SK-N-SH treated with all-trans-retinoic acid at 6 μM for 48 hours (cell line): ENCODE measurements around the gene PALD1.
"Not testable (repeated sequence)": the region's sequence is repeated elsewhere in the genome, so short reads cannot be mapped to it uniquely, and the experiment has no call there.

Experiments
- ATAC-seq: fragments of 200-7000 bp; cut with Tn5 transposase; 3 replicates; pipeline ENCODE4 v1.9.1; 2020; ENCODE audit warnings: mild to moderate bottlenecking, moderate library complexity
- ARNTL ChIP-seq: fragments of 450-650 bp; formaldehyde crosslinking; IDR thresholded peaks from 2 replicates; pipeline ENCODE4 v1.5.0; 2020; ENCODE audit warnings: low read depth, mild to moderate bottlenecking, moderate library complexity, borderline replicate concordance
- BACH2 ChIP-seq: fragments of 250-450 bp; sonication (Bioruptor Pico); IDR thresholded peaks from 2 replicates; pipeline ENCODE4 v1.9.0; 2021; ENCODE audit warnings: mild to moderate bottlenecking, borderline replicate concordance
- CSDC2 ChIP-seq: fragments of 250-450 bp; sonication (Bioruptor Pico); IDR thresholded peaks from 2 replicates; pipeline ENCODE4 v1.5.0; 2020; ENCODE audit warnings: mild to moderate bottlenecking, moderate library complexity
- ESRRG ChIP-seq: fragments of 250-450 bp; sonication (Bioruptor Pico); IDR thresholded peaks from 2 replicates; pipeline ENCODE4 v1.6.1; 2021; ENCODE audit warnings: mild to moderate bottlenecking
- GLIS3 ChIP-seq: fragments of 250-450 bp; sonication (Bioruptor Pico); IDR thresholded peaks from 2 replicates; pipeline ENCODE4 v1.5.0; 2020; ENCODE audit warnings: mild to moderate bottlenecking, moderate library complexity
- ISL1 ChIP-seq: fragments of 250-450 bp; sonication (Bioruptor Pico); IDR thresholded peaks from 2 replicates; pipeline ENCODE4 v2.1.2; 2022; ENCODE audit warnings: mild to moderate bottlenecking, moderate library complexity
- POU6F1 ChIP-seq: fragments of 250-450 bp; sonication (Bioruptor Pico); IDR thresholded peaks from 2 replicates; pipeline ENCODE4 v1.8.0; 2021; ENCODE audit warnings: low read depth, mild to moderate bottlenecking, moderate library complexity, borderline replicate concordance
- TCF4 ChIP-seq: fragments of 250-450 bp; sonication (Bioruptor Pico); IDR thresholded peaks from 2 replicates; pipeline ENCODE4 v1.8.0; 2021; ENCODE audit warnings: mild to moderate bottlenecking, moderate library complexity, borderline replicate concordance
- ZC3H10 ChIP-seq: fragments of 250-450 bp; sonication (Bioruptor Pico); IDR thresholded peaks from 2 replicates; pipeline ENCODE4 v1.5.1; 2021; ENCODE audit warnings: mild to moderate bottlenecking, moderate library complexity
- ZFP3 ChIP-seq: fragments of 250-450 bp; sonication (Bioruptor Pico); IDR thresholded peaks from 2 replicates; pipeline ENCODE4 v1.5.0; 2020; ENCODE audit warnings: mild to moderate bottlenecking, moderate library complexity
- ZNF565 ChIP-seq: fragments of 450-650 bp; formaldehyde crosslinking; conservative IDR thresholded peaks from 2 replicates; pipeline ENCODE4 v1.5.0; 2020; ENCODE audit warnings: low read depth, mild to moderate bottlenecking, moderate library complexity
- ZNF70 ChIP-seq: fragments of 450-650 bp; formaldehyde crosslinking; IDR thresholded peaks from 2 replicates; pipeline ENCODE4 v1.5.0; 2020; ENCODE audit warnings: mild to moderate bottlenecking, moderate library complexity
- ZNF8 ChIP-seq: fragments of 450-650 bp; formaldehyde crosslinking; IDR thresholded peaks from 2 replicates; pipeline ENCODE4 v1.5.0; 2020; ENCODE audit warnings: mild to moderate bottlenecking, moderate library complexity
- TF ChIP-seq, protein P1 (sequence below): fragments of 250-450 bp; sonication (Bioruptor Pico); IDR thresholded peaks from 2 replicates; pipeline ENCODE4 v1.5.1; 2021; ENCODE audit warnings: mild to moderate bottlenecking, moderate library complexity
- TF ChIP-seq, protein P2 (sequence below): fragments of 250-450 bp; sonication (Bioruptor Pico); IDR thresholded peaks from 2 replicates; pipeline ENCODE4 v1.5.1; 2020; ENCODE audit warnings: low read depth, mild to moderate bottlenecking, moderate library complexity

Gene PALD1

GRCh38 chr10:70480239-70480861 lies 1.8 kb downstream of the PALD1 start:
- no peak for TF ChIP-seq ZC3H10 (CRISPR knock-in tag)
- no peak for TF ChIP-seq POU6F1 (CRISPR knock-in tag)
- no peak for TF ChIP-seq ARNTL
- TF ChIP-seq, protein P1, sequence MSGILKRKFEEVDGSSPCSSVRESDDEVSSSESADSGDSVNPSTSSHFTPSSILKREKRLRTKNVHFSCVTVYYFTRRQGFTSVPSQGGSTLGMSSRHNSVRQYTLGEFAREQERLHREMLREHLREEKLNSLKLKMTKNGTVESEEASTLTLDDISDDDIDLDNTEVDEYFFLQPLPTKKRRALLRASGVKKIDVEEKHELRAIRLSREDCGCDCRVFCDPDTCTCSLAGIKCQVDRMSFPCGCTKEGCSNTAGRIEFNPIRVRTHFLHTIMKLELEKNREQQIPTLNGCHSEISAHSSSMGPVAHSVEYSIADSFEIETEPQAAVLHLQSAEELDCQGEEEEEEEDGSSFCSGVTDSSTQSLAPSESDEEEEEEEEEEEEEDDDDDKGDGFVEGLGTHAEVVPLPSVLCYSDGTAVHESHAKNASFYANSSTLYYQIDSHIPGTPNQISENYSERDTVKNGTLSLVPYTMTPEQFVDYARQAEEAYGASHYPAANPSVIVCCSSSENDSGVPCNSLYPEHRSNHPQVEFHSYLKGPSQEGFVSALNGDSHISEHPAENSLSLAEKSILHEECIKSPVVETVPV (CRISPR knock-in tag), result no peak
- no peak for TF ChIP-seq ZNF565 (CRISPR knock-in tag)
- TF ChIP-seq, protein P2, sequence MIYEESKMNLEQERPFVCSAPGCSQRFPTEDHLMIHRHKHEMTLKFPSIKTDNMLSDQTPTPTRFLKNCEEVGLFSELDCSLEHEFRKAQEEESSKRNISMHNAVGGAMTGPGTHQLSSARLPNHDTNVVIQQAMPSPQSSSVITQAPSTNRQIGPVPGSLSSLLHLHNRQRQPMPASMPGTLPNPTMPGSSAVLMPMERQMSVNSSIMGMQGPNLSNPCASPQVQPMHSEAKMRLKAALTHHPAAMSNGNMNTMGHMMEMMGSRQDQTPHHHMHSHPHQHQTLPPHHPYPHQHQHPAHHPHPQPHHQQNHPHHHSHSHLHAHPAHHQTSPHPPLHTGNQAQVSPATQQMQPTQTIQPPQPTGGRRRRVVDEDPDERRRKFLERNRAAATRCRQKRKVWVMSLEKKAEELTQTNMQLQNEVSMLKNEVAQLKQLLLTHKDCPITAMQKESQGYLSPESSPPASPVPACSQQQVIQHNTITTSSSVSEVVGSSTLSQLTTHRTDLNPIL (CRISPR knock-in tag), result no peak
- no peak for ATAC-seq

- no peak for ATAC-seq
- no peak for TF ChIP-seq ZFP3 (CRISPR knock-in tag)
- no peak for TF ChIP-seq ARNTL
- TF ChIP-seq ZNF8 (CRISPR knock-in tag), result no peak
- TF ChIP-seq CSDC2 (CRISPR knock-in tag), result no peak
- TF ChIP-seq BACH2 (CRISPR knock-in tag), result no peak
- no peak for TF ChIP-seq POU6F1 (CRISPR knock-in tag)
- no peak for TF ChIP-seq ZNF70
- TF ChIP-seq GLIS3 (CRISPR knock-in tag), result no peak
- TF ChIP-seq TCF4 (CRISPR knock-in tag), result no peak
Observed at GRCh38 chr10:70481105-70481504, 2.5 kb downstream of the PALD1 start.

GRCh38 chr10:70481831-70482530 lies 3.4 kb downstream of the PALD1 start:
- ATAC-seq, result no peak
- no peak for TF ChIP-seq POU6F1 (CRISPR knock-in tag)

DNA sequence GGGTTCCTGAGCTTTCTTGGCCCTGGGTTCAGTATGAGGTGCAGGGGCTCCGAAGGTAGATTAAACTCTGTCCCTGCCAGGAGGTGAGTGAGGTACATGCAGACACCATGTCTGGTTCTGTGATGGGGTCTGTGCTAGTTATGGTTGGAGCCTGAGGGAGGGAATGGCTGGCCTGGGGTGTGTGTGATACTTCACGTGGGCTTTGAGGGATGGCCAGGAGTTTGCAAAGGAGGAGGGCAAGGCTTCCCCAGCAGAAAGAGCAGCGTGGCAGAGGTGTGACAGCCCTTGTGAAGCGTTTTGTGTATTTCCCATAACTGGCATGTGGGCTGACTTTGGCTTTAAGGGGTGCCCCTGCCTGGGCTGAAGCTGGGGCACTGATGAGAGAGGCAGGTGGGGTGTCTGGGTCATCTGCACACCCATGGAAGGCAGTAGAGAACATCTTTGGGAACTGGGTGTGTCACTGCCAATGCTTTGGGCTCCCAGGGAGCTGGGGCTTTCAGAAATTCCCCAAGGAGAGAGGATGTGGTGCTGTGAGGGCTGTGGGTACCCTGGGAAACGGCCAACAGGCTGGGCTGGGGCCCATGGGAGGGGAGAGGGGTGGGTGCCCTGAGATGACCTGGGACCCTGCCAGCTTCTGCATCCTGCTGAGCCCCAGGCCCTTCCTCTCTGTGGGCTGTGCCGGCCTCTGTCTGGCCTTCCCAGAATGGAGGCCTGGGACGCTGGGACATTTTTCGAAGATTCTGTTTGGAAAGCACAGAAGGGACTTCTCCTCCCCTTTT lies 4.6 kb downstream of the PALD1 start:
- ATAC-seq, result no peak
- TF ChIP-seq CSDC2 (CRISPR knock-in tag), result no peak
- TF ChIP-seq ZFP3 (CRISPR knock-in tag), result peak; percentile 88
- TF ChIP-seq, all 23 proteins: peak for 1

- ATAC-seq, result not testable (repeated sequence)
Observed at GRCh38 chr10:70483872-70484271, 5.3 kb downstream of the PALD1 start.

GRCh38 chr10:70487824-70488223 lies 9.3 kb downstream of the PALD1 start:
- no peak for ATAC-seq

More at GRCh38 chr10:70487824-70488223, 9.3 kb downstream of the PALD1 start:
- no peak for TF ChIP-seq ESRRG (CRISPR knock-in tag)
- TF ChIP-seq ZNF70, result no peak
- no peak for TF ChIP-seq ISL1
- no peak for TF ChIP-seq GLIS3 (CRISPR knock-in tag)
- TF ChIP-seq POU6F1 (CRISPR knock-in tag), result no peak
- TF ChIP-seq TCF4 (CRISPR knock-in tag), result no peak
- TF ChIP-seq, protein P2 (CRISPR knock-in tag), result no peak
